Rectal smooth muscle tissue (tissue), 1 donor: Measurements from ENCODE around the gene C1orf167.
A peak's percentile ranks its signal among the peaks of the same experiment; 100 is the strongest.

ENCODE experiments used
- H3K27ac ChIP-seq: one replicate; pipeline ENCODE4 v1.7.0; 2013; ENCODE audit warnings: low read depth, low read length, inconsistent platforms
- H3K27me3 ChIP-seq: one replicate; pipeline ENCODE4 v1.7.0; 2013; ENCODE audit warnings: low read length; ENCODE audit not compliant: control insufficient read depth, insufficient read depth
- H3K36me3 ChIP-seq: one replicate; pipeline ENCODE4 v1.7.0; 2013; ENCODE audit warnings: low read length; ENCODE audit not compliant: control insufficient read depth, insufficient read depth
- H3K4me1 ChIP-seq: one replicate; pipeline ENCODE4 v1.7.0; 2013; ENCODE audit warnings: low read length; ENCODE audit not compliant: control insufficient read depth, insufficient read depth
- H3K4me3 ChIP-seq: one replicate; pipeline ENCODE4 v1.7.0; 2013; ENCODE audit warnings: low read length
- H3K9ac ChIP-seq: one replicate; pipeline ENCODE4 v1.7.0; 2013; ENCODE audit warnings: low read length

Gene C1orf167

DNA sequence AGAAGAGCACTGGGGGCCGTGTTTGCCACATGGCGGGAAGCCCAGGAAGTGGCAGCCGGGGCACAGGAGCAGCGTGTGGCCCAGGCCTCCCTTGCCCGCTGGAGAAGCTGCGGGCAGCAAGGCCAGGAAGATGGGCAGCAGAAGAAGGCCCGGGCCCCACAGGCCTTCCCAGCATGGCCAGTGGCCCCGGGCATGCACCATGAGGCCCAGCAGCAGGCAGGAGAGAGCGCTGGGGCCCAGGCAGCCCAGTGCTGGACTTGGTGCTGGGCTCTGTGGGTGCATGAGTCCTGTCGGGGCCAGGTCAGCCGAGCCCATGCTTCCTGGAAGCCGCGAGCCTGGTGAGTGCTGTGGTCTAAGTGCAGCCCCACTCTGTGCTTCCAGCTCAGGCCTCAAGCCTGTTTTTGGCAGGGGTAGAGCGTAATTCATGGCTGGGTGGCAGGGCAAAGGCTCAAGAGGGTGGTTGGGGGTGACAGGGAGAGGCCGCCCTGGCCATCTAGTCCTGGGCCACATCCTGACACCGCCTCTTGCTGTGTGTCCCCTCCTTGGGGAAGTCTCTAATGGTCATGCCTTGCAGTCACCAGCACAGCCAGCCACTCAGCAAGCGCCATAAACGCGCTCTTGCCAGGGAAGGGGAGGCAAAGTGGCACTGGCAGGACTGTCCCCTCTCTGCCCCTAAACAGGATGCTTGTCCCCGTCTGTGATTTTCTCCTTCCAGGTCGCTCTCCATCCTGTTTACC, 22.4 kb downstream of the C1orf167 start:
- peak overlapping the region; percentile 30 for H3K4me3 ChIP-seq
- peaks cover 12% of the 10 kb centered on the region for H3K4me1 ChIP-seq
- no peak overlapping the region for H3K9ac ChIP-seq

DNA sequence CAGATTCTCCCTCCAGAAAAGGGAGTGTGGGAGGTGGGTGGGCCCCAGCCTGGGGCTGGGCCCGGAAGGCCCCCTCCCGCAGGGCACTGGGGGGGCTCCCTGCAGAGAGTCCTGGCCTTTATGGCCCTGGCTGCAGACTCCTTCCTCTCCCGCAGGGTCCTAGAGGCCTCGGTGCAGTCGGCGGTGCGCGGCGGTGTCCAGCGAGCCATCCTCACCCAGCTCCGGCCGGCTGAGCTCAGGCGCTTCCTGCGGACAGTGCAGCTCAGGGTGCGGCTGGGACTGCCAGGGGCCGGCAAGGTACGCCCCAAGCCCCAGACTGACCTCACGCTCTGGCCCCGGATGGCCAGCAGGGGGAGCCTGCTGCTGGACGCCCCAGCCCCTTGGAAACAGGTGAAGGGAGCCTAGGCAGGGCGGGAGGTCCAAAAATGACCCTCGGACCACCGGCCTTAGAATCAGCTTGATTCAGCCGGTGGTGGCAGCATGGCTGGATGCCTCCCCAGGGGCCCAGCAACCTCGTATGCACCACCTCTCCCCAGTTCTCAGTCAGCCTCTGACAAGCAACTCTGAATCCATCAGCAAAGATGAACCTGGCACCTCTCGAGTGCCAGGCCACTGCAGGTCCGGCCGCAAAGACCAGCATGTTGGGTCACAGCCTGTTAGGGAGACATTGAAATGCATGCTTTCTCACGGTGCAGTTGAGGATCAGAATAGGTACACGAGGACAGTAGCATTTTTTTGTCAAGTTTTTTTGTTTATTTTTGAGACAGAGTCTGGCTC, 23.2 kb downstream of the C1orf167 start:
- Histone ChIP-seq H3K4me1 (peaks cover 15% of the 10 kb centered on the region), H3K4me3 (peak overlapping the region; percentile 30), H3K36me3 (no peaks in the 10 kb centered on the region), H3K27me3 (no peaks in the 10 kb centered on the region), H3K27ac (no peak overlapping the region), H3K9ac (no peak overlapping the region)

More for the DNA sequence above, 22.4 kb downstream of the C1orf167 start:
- no peaks in the 10 kb centered on the region for H3K27me3 ChIP-seq
- no peaks in the 10 kb centered on the region for H3K36me3 ChIP-seq
- H3K27ac ChIP-seq: no peak overlapping the region

GRCh38 chr1:11786168-11786567, 24.2 kb downstream of the C1orf167 start:
- Histone ChIP-seq H3K4me3 (no peak overlapping the region), H3K9ac (no peak overlapping the region), H3K27ac (no peak overlapping the region), H3K4me1 (peaks cover 22% of the 10 kb centered on the region), H3K36me3 (no peaks in the 10 kb centered on the region), H3K27me3 (no peaks in the 10 kb centered on the region)

- Histone ChIP-seq H3K9ac (no peak overlapping the region), H3K36me3 (no peaks in the 10 kb centered on the region), H3K4me3 (no peak overlapping the region), H3K4me1 (peaks cover 27% of the 10 kb centered on the region), H3K27me3 (no peaks in the 10 kb centered on the region), H3K27ac (peak overlapping the region; percentile 60)
These were observed 25.3 kb downstream of the C1orf167 start for GRCh38 chr1:11787251-11787803.

GRCh38 chr1:11787804-11788436, 25.9 kb downstream of the C1orf167 start:
- Histone ChIP-seq H3K4me3 (no peak overlapping the region), H3K4me1 (peaks cover 27% of the 10 kb centered on the region), H3K9ac (no peak overlapping the region)

GRCh38 chr1:11788549-11789053, 26.6 kb downstream of the C1orf167 start:
- Histone ChIP-seq H3K4me1 (peaks cover 27% of the 10 kb centered on the region), H3K27ac (peak overlapping the region; percentile 60), H3K36me3 (no peaks in the 10 kb centered on the region), H3K4me3 (no peak overlapping the region), H3K27me3 (no peaks in the 10 kb centered on the region), H3K9ac (no peak overlapping the region)

More at GRCh38 chr1:11787804-11788436, 25.9 kb downstream of the C1orf167 start:
- Histone ChIP-seq H3K27ac (peak overlapping the region; percentile 60), H3K36me3 (no peaks in the 10 kb centered on the region), H3K27me3 (no peaks in the 10 kb centered on the region)

- H3K4me3 ChIP-seq: no peak overlapping the region
- H3K4me1 ChIP-seq: peaks cover 27% of the 10 kb centered on the region
- peak overlapping the region; percentile 78 for H3K27ac ChIP-seq
- no peak overlapping the region for H3K9ac ChIP-seq
- no peaks in the 10 kb centered on the region for H3K27me3 ChIP-seq
- H3K36me3 ChIP-seq: peaks cover 4% of the 10 kb centered on the region
These were observed 27.4 kb downstream of the C1orf167 start for GRCh38 chr1:11789126-11790067.

DNA sequence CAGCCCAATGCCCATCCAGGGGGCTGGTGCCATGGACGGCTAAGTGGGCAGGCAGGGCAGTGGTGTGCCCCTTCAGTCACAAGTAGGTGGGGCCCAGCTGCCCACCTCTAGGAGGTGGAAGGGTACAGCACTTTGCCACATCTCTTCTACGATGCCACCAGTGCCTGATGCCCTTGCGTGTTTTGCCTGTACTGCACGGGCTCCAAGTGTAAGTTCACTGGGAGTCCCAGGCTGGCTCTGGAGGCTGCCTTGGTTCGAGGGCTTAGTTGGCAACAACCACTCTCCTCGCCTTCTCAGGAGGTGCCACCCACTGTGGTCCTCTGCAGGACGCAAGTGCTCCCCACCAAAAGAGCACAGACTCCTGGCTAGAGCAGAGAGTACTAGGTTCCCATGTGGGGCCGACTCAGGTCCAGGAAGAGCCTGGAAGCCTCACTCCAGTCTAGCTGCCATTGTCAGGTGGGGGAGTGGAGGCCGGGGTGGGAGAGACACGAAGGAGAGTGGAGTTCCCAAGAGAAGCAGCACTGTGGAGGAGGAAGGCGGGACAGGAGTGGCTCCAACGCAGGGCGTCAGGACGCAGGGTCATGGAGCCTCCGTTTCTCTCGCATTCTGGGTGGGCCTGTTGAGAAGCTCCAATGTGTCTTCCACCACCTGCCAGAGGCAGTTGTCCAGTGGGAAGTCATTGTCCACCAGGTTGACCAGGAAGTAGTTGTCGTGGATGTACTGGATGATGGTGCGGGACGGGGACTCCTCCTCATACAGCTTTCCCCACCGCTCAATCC, 28.3 kb downstream of the C1orf167 start:
- Histone ChIP-seq H3K4me1 (peaks cover 27% of the 10 kb centered on the region), H3K36me3 (peaks cover 12% of the 10 kb centered on the region), H3K4me3 (no peak overlapping the region), H3K9ac (no peak overlapping the region), H3K27ac (peak overlapping the region; percentile 78), H3K27me3 (no peaks in the 10 kb centered on the region)

DNA sequence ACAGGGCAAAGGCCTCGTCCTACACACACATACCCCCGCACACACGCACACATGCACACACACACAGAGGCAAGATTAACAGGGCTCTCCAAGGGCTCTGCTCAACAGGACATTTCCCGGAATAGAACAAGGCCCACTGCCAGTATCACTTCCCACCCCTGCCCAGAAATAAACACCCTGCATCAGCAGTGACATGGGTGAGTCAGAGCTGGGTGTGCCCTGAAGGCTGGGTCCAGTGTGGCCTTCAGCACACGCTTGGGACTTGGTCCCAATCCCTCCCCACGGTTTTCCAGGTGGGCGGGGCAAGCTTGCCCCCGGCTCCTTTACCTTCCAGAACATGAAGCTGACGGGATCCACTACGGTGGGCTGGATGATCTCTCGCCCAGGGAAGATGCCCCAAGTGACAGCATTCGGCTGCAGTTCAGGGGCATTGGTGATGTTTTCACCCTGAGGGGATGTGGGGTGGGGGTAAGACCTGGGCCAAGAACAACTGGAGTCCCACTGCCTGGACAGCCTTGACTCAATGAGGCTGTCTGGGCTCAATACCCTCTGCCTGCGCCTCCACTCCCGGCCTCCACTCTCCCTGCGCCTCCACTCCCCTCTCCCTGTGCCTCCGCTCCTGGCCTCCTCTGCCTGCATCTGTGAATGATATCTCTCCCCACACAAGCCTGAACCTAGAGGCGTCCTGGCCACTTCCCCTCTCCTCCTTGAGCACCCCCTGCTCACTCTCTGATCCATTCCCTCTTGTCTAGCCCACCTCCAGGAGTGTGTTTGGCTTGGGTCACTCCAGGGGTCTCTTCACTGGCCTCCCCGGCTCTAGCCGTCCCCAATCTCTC, 29.1 kb downstream of the C1orf167 start:
- no peak overlapping the region for H3K4me3 ChIP-seq
- H3K9ac ChIP-seq: no peak overlapping the region
- H3K27me3 ChIP-seq: no peaks in the 10 kb centered on the region
- peaks cover 27% of the 10 kb centered on the region for H3K4me1 ChIP-seq
- peaks cover 16% of the 10 kb centered on the region for H3K36me3 ChIP-seq
- H3K27ac ChIP-seq: peak overlapping the region; percentile 82

DNA sequence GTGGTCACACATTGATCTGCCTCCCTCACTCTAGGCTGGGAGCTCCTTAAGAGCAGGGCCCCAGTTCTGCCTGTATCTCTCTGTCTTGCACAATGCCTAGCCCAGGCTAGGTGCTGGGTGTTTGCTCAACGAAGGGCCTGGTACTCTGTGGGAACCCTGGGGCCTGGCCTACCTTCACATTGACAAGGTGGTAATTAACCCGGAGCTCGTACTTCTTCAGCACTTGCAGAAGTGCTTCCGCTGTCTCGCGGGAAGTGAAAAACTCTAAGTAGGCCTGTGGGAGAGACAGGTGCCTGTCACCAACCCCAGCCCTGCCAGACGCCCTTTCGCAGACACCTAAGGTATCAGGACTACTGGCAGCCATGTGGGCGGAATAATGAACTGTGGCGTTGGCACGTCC, 30.1 kb downstream of the C1orf167 start:
- Histone ChIP-seq H3K4me3 (no peak overlapping the region), H3K4me1 (peaks cover 24% of the 10 kb centered on the region), H3K36me3 (peaks cover 16% of the 10 kb centered on the region), H3K27ac (peak overlapping the region; percentile 82), H3K9ac (no peak overlapping the region), H3K27me3 (no peaks in the 10 kb centered on the region)
